SU-DHL-6 (cell line): Measurements from ENCODE around the gene SLC9B2.

Experiments used
- EZH2phosphoT487 ChIP-seq: fragments of 200-600 bp; sonication (generic), shearing (Covaris generic); conservative IDR thresholded peaks from 2 replicates; pipeline ENCODE4 v1.6.1; 2018; ENCODE audit warnings: mild to moderate bottlenecking, antibody characterized with exemption, low read length, moderate library complexity, mixed read lengths
- TF ChIP-seq, protein P1 (sequence below): fragments of 200-600 bp; sonication (generic); IDR thresholded peaks from one replicate; pipeline ENCODE4 v1.5.1; 2017; ENCODE audit warnings: antibody characterized with exemption, mild to moderate bottlenecking, low read length, moderate library complexity; ENCODE audit not compliant: insufficient read depth, poor library complexity, severe bottlenecking

DNA sequence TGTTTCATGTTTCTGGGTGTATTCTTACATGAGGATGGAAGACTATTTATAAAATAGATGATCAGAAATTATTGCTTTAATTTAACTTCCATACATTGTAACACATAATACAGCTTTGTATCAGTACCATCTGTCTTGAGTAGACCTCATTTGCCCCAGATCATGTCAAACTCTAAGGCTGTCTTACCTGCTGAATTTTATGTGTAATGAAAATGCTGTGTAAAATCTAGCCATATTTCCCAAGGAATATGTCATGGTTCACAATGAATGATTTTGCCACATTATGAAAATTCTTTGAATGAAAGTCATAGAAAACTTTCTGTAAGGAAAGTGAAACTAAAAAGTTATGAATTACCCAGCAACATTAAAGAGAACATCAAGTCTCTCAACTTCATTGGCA is 15.7 kb upstream of the SLC9B2 start:
- TF ChIP-seq, protein P1, sequence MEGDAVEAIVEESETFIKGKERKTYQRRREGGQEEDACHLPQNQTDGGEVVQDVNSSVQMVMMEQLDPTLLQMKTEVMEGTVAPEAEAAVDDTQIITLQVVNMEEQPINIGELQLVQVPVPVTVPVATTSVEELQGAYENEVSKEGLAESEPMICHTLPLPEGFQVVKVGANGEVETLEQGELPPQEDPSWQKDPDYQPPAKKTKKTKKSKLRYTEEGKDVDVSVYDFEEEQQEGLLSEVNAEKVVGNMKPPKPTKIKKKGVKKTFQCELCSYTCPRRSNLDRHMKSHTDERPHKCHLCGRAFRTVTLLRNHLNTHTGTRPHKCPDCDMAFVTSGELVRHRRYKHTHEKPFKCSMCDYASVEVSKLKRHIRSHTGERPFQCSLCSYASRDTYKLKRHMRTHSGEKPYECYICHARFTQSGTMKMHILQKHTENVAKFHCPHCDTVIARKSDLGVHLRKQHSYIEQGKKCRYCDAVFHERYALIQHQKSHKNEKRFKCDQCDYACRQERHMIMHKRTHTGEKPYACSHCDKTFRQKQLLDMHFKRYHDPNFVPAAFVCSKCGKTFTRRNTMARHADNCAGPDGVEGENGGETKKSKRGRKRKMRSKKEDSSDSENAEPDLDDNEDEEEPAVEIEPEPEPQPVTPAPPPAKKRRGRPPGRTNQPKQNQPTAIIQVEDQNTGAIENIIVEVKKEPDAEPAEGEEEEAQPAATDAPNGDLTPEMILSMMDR: no peak
- TF ChIP-seq EZH2phosphoT487: no peak
